Measurements from ENCODE around the gene RBBP9.

RBBP9 gene

GRCh38 chr20:18466574-18466893, 30.5 kb downstream of the RBBP9 start:
- H3K4me3 ChIP-seq (ENCODE audit: low read depth, low read length) = peak overlapping the region; percentile 100
- TF ChIP-seq CTCF (IDR thresholded peaks at IDR 0.05; ENCODE audit: low read depth, low read length) = no peak

GRCh38 chr20:18465536-18466200, 31.4 kb downstream of the RBBP9 start:
- TF ChIP-seq CTCF (IDR thresholded peaks at IDR 0.05; ENCODE audit: low read depth, low read length) = no peak
- peak overlapping the region; percentile 100 for H3K4me3 ChIP-seq (ENCODE audit: low read depth, low read length)

GRCh38 chr20:18456600-18456999, 40.4 kb downstream of the RBBP9 start:
- H3K4me3 ChIP-seq (ENCODE audit: low read depth, low read length) = no peak overlapping the region
- no peak for TF ChIP-seq CTCF (IDR thresholded peaks at IDR 0.05; ENCODE audit: low read depth, low read length)

- H3K4me3 ChIP-seq (ENCODE audit: low read depth, low read length) = no peak overlapping the region
- TF ChIP-seq CTCF (IDR thresholded peaks at IDR 0.05; ENCODE audit: low read depth, low read length) = no peak
Measured at GRCh38 chr20:18443886-18444285, 53.1 kb downstream of the RBBP9 start.

GRCh38 chr20:18440403-18440802, 56.6 kb downstream of the RBBP9 start:
- no peak for TF ChIP-seq CTCF (IDR thresholded peaks at IDR 0.05; ENCODE audit: low read depth, low read length)
- H3K4me3 ChIP-seq (ENCODE audit: low read depth, low read length) = no peak overlapping the region

- no peak for TF ChIP-seq CTCF (IDR thresholded peaks at IDR 0.05; ENCODE audit: low read depth, low read length)
- no peak overlapping the region for H3K4me3 ChIP-seq (ENCODE audit: low read depth, low read length)
Measured at GRCh38 chr20:18436847-18437246, 60.2 kb downstream of the RBBP9 start.

All from WI38 (cell line).